Inferior parietal cortex (tissue), 1 donor: ENCODE results near the gene COMMD6.

ENCODE experiments used
- DNase-seq: peaks from one replicate; pipeline ENCODE4 v3.0.0-alpha.2; 2016; ENCODE audit errors: extremely low spot score

Gene COMMD6

GRCh38 chr13:75482820-75483079 is 54.9 kb downstream of the COMMD6 start:
- no peak for DNase-seq

- peak; percentile 73 for DNase-seq
Measured at GRCh38 chr13:75482070-75482819, 55.4 kb downstream of the COMMD6 start, which contains the start of gene TBC1D4. Gene TBC1D4, minus strand, starts transcription at chr13:75482169. Its CDS starts 402 bp downstream, at chr13:75481767.

GRCh38 chr13:75481176-75482069 is 56.2 kb downstream of the COMMD6 start:
- no peak for DNase-seq

- peak; percentile 13 for DNase-seq
Measured at GRCh38 chr13:75480671-75481175, 56.9 kb downstream of the COMMD6 start.

GRCh38 chr13:75479102-75479740 is 58.4 kb downstream of the COMMD6 start:
- no peak for DNase-seq

GRCh38 chr13:75478659-75479058 is 59.0 kb downstream of the COMMD6 start:
- DNase-seq, result no peak
